ENCODE data around the gene ZNF367.
A peak's percentile ranks its signal among the peaks of the same experiment; 100 is the strongest.

The ZNF367 gene

DNA sequence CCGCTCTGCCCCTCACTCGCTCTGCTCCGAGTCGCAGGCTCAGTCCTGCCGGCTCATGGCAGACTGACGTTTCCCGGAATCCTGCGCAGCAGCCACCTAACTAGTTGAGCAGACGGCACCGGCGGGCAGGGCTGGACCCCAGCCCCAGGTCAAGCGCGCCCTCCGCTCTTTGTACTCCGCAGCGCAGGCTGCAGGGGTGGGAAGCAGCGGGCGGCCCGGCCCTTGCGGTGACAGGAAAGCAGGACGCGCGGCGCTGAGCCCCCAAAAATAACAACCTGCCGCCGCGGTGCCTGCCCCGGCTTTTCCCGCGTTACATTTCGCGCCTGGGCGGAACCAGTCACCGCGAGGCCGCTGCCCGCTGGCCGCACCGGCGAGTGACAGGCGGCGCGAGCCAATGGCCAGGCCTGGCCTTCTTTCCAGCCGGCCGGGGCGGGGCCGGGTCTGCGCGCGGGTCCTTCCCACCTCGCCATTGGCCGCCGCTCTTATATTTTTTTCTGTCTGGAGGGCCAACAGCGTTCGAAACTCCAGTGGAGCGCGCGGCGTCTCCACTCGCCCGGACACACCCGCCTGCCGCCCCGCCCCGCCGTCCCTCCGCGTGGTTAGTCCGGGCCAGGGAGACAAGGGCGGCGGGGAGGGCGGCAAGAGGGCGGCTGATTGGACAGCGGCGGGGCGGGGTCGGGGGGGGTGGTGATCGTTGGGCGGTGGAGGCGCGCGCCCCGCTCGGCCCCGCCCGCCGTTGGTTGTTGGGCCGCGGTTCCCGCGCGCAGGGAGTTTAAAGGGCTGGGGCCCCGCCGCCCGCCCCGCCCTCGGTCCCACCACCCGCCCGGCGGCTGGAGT is at the start of gene ZNF367:
Gene ZNF367, minus strand, starts transcription at position 288 of the 837 bp plus-strand sequence. CDS start 338 bp downstream, outside the sequence.
- DNase-seq (ENCODE audit: low read depth): peak; percentile 85

DNA sequence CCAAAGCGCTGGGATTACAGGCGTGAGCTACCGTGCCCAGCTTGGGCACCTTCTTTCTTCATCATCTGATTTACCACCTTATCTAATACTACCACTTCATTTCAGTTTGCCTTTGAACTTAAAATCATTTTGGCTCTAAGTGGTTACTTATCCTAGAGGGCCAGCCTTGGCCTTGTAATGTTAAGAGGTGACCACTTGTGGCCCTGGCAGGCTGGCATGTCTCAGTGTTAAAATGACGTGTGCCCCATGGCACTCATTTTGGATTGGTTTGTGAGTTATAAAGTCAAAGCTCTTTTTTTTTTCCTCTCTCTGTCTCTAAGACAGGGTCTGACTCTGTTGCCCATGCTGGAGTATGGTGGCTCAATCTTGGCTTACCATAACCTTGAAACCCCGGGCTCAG is 49.6 kb upstream of the ZNF367 start:
- no peak for DNase-seq (ENCODE audit: low read depth)

DNA sequence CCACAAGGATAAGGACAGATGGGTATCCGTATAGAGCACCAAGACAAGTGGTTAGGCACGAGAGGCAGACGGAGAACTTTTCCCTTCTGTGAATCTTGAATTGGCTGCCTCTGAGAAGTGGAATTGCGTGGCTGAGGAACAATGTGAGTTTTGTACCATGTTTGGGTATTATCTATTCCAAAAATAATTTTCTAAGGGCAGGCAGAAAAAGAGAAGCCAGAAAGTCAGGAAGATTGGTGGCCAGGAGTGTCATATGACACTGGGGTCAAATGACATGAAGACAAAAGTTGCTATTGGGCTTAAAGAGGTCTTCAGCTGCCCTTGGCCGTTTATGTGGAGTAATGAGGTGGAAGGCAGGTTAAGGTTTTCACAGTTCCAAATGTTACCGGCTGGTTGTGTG is 46.3 kb upstream of the ZNF367 start:
- DNase-seq (ENCODE audit: low read depth): no peak

DNA sequence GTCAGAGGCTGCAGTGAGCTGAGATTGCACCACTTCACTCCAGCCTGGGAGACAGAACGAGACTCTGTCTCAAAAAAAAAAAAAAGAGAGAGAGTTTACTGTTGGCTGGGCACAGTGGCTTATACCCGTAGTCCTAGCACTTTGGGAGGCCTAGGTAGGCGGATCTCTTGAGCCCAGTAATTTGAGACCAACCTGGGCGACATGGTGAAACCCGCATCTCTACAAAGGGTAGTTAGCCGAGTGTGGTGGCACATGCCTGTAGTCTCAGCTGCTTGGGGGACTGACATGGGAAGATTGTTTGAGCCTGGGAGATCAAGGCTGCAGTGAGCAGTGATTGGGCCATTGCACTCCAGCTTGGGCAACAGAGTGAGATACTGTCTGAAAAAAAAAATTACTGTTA is 44.4 kb upstream of the ZNF367 start:
- no peak for DNase-seq (ENCODE audit: low read depth)

DNA sequence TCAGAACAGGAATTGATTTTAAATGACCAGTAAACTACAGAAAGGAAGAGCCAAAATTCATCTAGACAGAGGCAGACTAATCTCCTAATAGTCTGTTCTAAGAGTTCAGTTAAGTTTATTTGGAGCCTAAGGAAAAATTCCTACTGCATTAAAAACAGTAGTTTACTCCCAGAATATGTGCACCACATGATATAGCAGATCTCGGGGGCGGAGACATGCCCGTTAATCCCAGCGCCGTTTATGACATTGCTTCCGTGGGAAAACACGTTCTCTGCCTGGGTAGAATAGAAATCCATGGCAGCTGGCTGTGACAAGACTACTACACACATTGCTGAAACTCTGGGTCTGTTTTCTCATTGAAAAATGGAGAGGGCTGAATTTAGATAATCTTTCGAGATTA is 43.2 kb upstream of the ZNF367 start:
- DNase-seq (ENCODE audit: low read depth): no peak

DNA sequence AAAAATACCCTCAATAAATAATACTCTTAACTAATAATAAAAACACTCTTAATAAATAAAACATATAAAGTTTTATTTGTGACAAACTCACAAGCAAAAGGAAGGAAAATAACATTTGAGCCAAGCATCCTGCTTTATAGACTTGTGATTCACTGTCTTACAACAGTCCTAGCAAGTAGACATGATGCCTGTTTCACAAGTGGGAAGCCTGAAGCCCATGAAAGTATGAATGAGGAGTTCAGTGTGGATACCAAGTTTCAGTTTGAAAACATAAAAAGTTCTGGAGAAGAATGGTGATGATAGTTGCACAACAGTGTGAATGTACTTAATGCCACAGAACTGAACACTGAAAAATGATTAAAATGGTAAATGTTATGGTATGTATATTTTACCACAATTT is 42.7 kb upstream of the ZNF367 start:
- DNase-seq (ENCODE audit: low read depth): no peak

DNA sequence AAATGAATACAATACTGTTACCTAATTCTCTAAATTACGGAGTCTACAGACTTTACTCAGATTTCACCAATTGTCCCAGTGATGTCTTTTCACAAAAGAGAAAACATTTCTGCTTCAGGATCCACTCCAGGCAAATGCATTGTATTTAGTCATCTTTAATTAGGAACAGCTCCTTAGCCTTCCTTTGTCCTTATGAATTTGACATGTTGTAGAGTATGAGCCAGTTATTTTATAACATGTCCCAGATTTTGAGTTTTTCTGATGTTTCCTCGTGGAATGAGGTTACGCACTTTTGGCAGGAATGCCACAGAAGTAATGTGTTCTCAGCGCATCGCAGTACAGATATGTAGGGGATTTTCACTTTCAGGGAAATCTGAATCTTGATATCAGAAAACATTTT is 42.3 kb upstream of the ZNF367 start:
- no peak for DNase-seq (ENCODE audit: low read depth)

DNA sequence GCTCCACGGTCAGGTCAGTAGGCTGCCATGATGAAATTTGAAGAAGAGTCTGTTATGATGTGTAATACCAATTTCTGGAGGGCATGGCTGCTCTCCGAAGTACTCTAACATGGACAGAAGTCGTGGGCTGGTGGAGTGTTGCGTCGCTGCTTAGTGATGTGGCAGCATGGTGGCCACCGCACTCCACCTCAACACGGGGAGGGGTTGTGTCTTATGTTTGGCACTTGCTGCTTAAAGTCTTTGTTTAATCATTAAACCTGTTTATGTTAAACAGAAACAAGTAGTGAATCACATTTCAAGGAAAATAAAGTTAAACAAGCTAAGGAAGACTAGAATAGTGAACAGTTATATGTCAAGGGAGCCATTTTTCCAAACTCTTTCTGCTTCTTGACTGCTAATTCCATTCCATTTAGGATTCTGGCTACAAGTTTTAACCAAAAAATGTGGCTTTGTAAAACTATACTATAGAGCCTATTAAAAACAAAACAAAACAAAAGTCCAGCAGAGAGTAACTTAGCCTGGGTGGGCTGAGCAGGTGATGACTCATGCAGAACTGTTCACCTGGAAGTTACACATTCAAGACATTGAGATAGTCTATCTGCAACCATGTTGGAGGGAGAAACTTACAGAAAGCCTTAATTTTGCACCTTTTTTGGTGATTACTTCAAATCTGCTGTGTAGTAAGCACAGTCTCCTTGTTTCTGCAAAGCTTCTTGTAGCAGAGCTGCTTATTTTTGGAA is 41.3 kb upstream of the ZNF367 start:
- DNase-seq (ENCODE audit: low read depth): no peak

DNA sequence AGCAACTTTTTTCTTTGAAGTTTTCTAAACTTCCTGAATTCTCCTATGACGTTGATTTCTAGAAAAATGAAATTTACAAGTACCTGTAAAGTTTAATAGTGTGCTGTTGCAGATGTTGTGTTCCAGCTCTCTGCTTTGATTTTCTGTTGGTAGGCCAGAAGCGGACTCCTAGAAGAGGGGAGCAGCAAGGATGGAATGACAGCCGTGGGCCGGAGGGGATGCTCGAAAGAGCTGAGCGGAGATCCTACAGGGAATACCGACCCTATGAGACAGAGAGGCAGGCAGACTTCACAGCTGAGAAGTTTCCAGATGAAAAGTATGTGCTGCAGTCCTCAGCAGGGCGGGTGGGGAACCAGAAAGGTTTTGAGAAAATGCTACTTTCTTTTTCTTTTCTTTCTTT is 40.1 kb upstream of the ZNF367 start:
- DNase-seq (ENCODE audit: low read depth): no peak

DNA sequence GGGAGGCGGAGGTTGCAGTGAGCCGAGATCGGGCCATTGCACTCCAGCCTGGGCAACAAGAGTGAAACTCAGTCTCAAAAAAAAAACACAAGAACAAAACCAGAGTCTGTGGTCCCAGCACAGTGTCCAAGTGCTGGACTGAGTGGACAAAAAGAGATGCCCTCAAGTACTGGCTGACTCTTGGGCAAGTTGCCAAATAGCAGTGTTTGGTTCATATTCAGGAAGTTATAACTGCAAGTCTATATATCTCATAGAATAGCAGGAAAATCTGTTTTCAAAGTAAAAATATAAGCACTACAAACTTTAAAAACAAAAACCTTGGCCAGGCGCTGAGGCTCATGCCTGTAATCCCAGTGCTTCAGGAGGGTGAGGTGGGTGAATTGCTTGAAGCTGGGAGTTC is 39.1 kb upstream of the ZNF367 start:
- no peak for DNase-seq (ENCODE audit: low read depth)

DNA sequence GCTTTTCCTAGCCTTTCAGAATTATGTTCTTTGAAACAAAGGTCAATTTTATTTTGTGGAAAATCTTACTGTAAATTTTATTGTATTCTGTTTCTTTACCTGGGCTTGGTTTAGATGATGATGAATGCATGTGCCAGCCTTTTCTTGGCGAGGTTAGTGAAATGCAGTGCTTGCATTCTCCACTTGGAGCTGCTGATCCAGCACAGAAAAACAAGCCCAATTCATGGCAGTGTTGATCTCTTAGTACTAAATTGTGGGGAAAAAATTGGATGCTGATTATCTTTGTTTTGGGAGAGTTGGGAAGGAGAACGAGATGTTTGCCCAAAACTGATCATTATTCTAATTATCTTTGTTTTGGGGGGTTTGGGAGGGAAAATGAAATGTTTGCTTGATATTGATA is 35.5 kb upstream of the ZNF367 start:
- no peak for DNase-seq (ENCODE audit: low read depth)

DNA sequence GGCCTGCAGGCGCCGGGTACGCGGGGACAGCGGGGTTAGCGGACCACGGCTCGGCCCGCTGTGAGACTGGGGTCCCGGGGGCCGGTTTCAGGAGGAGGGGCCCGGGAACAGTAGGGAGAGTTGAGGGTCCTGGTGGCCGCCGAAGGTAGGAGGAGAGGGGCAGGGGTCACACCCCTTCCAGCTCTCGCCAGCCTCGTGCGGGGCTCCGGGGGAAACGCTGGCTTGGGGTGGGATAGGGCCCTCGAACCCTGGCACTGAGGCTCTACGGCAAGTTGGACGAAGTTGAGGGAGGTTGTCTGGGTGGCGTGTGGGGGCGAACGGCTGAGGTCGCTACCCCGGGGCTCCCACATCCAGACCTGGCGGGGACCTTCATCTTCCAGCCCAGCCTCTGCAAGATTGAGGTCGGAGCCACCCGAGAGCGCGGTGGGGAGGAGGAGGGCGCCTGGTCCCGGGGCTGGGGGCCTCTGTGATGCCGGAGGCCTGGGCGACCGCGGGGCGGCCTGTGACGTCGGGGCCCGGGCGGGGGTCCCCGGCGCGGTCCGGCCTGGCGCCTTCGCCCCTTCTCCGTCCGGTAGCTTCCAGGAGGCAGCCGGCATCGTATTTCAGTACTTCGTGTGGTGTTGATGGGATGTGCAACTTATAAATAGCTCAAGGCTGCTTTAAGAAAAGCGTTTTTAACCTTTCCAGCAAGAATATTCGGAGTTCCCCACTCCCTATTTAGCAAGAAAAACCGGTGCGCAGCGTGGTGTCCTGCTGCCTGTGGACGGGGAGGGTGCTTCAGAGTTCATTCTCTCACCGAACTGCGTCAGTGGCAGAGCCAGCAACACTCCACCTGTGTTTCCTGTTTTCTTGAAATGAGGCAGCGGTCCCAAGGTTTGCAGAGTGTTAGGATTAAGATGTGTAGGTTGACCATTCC is 32.7 kb upstream of the ZNF367 start:
- peak; percentile 9 for DNase-seq (ENCODE audit: low read depth)

DNA sequence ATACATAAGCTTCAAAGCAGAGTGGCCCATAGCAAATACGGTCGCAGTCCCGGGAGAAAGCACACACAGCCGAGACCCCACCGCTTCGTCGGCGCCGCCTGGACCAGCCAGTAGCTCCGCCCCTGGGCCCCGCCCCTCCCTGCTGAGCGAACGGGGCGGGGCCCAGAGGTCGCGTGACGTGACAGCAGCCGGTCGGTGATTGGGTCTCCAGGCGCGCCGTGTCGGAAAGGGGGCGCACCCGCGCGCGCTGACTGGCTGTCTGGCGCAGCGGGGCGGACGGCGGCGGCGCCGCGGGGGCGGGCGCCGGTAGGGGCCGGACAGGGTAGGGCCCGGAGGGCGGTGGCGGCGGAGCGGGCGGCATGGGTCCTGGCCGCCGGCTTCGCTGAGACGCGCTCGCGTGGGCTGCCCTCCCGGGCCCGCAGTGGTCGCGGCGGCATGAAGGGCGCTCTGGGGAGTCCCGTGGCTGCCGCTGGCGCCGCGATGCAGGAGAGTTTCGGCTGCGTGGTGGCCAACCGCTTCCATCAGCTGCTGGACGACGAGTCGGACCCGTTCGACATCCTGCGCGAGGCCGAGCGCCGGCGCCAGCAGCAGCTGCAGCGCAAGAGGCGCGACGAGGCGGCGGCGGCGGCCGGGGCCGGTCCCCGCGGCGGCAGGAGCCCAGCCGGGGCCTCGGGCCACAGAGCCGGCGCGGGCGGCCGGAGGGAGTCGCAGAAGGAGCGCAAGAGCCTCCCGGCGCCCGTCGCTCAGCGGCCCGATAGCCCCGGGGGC is 31.9 kb upstream of the ZNF367 start, which contains the start of gene HABP4:
Gene HABP4, plus strand, starts transcription at position 325 of the 768 bp plus-strand sequence. Its CDS starts 111 bp downstream, at position 436.
- DNase-seq (ENCODE audit: low read depth): peak; percentile 94

DNA sequence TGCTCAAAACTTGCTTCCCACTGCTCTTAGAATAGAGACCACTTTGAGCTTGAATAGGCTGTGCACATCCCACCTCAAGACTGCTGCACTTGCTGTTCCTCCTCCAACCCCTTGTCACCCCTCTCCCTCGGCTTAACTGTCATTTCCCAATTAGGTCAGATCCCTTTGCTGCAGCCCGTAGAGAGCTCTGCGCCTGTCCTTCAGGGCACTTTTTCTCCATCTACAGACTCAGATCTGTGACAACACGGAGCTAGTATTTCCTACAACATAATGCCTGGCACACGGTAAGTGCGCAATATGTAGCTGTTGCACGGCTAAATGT is 31.3 kb upstream of the ZNF367 start:
- DNase-seq (ENCODE audit: low read depth): no peak

DNA sequence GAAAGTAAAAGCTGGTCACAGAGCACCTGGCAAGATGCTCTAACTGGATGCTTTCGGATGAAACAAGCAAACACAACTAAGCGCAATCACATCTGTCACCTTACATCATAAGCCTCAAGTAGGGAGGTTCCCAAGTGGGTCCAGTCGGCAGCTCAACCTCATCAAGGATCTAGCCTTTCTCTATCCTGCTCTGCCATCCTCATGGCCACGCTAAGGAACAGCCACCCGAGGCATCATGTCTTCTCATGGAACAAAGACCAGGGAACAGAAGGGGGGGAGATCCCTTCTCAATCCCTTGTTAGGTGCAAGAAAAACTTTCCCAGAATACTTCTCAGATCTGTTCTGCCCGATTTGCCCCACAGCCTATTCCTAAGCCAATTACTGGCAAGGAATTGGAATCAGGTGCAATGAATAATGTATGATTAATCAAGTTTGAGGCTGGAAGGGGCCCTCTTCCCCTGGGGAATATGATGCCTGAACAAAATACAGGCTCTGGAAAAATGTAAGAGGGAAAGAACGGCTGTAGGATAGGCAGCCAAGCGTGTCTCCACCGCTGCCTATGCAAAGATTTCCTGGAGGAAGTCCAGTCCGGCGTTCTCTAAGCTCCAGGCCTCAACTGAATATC is 30.5 kb upstream of the ZNF367 start:
- no peak for DNase-seq (ENCODE audit: low read depth)

DNA sequence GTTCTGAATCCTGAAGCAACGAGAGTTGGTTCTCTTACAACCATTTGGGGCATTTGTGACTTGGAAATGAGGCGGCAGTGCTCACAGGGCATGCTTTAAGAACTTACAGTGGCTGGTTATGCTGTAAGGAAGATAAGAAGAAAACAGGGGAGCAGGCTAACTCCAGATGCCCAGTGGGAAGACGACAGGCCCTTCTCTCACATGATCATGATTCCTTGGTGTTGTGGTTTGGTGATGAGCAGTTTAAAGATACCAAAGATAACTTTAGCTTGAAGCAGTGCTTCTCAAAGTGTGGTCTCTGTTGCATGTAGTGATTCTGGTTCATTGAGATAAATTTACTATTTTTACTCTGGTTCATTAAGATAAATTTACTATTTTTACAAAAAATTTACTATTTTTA is 29.2 kb upstream of the ZNF367 start:
- no peak for DNase-seq (ENCODE audit: low read depth)

DNA sequence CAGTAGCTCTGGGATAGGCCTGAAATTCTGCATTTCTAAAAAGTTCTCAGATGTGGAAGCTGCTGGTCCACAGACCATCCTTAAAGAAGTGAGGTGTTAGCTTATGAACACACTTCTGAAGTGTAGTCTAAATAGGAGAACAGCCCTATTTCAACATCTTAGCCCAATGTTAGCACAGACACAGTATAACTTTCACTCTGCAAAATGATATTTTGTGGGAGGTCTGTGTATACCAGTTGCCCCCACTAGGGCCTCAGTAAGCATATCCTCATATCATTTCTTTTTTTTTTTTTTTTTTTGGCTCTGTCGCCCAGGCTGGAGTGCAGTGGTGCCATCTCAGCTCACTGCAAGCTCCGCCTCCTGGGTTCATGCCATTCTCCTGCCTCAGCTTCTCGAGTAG is 24.3 kb upstream of the ZNF367 start:
- no peak for DNase-seq (ENCODE audit: low read depth)

DNA sequence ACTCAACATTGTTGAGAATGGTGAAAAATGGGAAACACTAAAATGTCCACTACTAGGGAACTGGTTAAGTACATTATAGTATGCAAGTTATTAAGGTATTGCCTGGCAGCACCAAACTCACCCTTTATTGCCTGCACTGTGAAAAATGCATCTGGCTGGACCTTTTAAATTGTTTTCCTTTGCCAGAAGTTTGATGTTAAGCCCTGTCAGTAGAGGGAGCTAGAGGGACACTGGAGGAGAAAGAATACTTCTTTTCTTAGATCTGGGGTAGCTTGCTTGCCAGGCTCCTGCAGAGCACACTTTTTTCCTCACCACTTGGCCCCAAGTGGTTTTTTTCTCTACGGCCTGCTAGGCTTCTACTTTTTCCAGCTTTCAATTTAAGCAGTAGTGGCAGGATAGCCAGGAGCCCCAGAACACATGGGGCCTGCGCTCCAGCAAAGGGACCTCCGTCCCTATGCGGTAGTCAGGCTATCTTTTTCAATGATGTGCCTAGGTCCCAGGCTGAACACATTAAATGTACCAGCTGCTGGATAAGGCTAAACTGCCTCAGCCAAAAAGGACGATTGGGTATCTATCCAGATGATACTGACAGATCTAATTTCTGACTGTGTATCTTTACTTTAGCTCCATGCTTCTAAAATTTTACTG is 23.8 kb upstream of the ZNF367 start:
- no peak for DNase-seq (ENCODE audit: low read depth)

DNA sequence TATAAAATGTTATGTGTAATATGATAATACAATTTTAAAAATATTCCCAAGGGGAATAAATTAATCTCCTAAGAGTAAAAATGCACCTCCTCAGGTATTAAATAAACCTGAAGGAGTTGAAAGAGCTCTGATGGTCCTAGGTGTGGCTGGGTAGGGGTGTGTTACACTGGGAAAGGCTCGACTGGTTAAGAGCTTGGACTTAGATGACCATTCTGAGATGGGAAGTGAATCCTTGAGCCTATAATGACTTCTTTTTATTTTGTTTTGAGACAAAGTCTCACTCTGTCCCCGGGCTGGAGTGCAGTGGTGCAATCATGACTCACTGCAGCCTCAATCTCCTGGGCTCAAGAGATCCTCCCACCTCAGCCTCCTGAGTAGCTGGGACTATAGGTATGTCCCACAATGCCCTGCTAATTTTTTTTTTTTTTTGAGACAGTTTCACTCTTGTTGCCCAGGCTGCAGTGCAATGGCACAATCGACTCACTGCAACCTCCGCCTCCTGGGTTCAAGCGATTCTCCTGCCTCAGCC is 22.6 kb upstream of the ZNF367 start:
- no peak for DNase-seq (ENCODE audit: low read depth)

DNA sequence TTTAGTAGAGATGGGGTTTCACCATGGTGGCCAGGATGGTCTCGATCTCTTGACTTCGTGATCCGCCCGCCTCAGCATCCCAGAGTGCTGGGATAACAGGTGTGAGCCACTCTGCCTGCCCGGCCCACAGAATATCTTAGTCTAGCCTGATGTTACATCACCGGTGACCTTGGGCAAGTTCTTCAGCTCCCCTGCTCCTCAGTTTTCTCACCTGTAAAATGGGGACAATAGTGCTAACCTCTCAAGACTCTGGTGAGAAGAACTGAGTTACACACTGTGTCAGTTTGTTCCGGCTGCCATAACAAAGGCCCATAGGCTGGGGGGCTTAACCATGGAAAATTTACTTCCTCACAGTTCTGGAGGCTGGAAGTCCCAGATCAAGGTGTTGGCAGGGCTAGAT is 19.3 kb upstream of the ZNF367 start:
- no peak for DNase-seq (ENCODE audit: low read depth)

Measured in stimulated activated CD8-positive, alpha-beta memory T cell treated with anti-CD3 and anti-CD28 coated beads, Interleukin-12 subunit alpha, Interleukin-12 subunit beta, amount 100 ng/mL, for 4 hours (primary cell).